Keratinocyte (primary cell): ENCODE results near the gene ANKFY1. TPM values are rescaled to one million over a fixed set of nuclear protein-coding genes. Genes with fewer than 3 reads are reported as not detected.
A peak's percentile ranks its signal among the peaks of the same experiment; 100 is the strongest.

Experiments
- DNase-seq: peaks from one replicate; pipeline ENCODE4 v3.0.0-alpha.2; 2011; ENCODE audit warnings: low read depth, missing footprints, low spot score
- FAIRE-seq: peaks from 2 replicates; lab custom pipeline; 2011; peaks lifted over from hg19 to GRCh38; lab: Jason Lieb, UNC
- H2AFZ ChIP-seq: 2 replicates; pipeline ENCODE4 v1.6.0; 2012; ENCODE audit warnings: low read length, control low read depth, inconsistent platforms; ENCODE audit not compliant: control insufficient read depth
- H3K27ac ChIP-seq: 2 replicates; pipeline ENCODE4 v1.5.1; 2011; ENCODE audit warnings: low read length; ENCODE audit not compliant: control insufficient read depth, insufficient read depth
- H3K27me3 ChIP-seq: 3 replicates; pipeline ENCODE4 v1.6.0; 2011; ENCODE audit warnings: low read length; ENCODE audit not compliant: control insufficient read depth, insufficient read depth; ENCODE audit errors: extremely low read depth
- H3K36me3 ChIP-seq, 2 experiments: 2 replicates in 1 of 2; 3 replicates in 1 of 2; pipeline ENCODE4 v1.5.1; 2011; ENCODE audit warnings: low read length in 2 of 2, mild to moderate bottlenecking in 1 of 2; ENCODE audit not compliant: control insufficient read depth in 2 of 2, insufficient read depth in 2 of 2; ENCODE audit errors: extremely low read depth in 1 of 2
- H3K4me1 ChIP-seq: 3 replicates; pipeline ENCODE4 v1.5.1; 2011; ENCODE audit warnings: low read length; ENCODE audit not compliant: control insufficient read depth, insufficient read depth; ENCODE audit errors: extremely low read depth
- H3K4me2 ChIP-seq: 3 replicates; pipeline ENCODE4 v1.6.0; 2011; ENCODE audit warnings: low read depth, low read length; ENCODE audit not compliant: control insufficient read depth, insufficient read depth; ENCODE audit errors: extremely low read depth
- H3K4me3 ChIP-seq, 3 experiments: fragments of 200-600 bp in 1 of 3; sonication (generic) in 1 of 3; 2 replicates in 2 of 3; 3 replicates in 1 of 3; pipeline ENCODE4 v1.5.1; 2011 to 2016; ENCODE audit warnings: low read length in 3 of 3, mild to moderate bottlenecking in 3 of 3, control low read depth in 2 of 3, inconsistent platforms in 1 of 3, low read depth in 1 of 3, mixed read lengths in 1 of 3, mixed run types in 1 of 3, moderate library complexity in 1 of 3; ENCODE audit not compliant: control insufficient read depth in 2 of 3, insufficient read depth in 2 of 3; ENCODE audit errors: extremely low read depth in 1 of 3
- H3K79me2 ChIP-seq: 2 replicates; pipeline ENCODE4 v1.6.0; 2012; ENCODE audit warnings: low read length; ENCODE audit not compliant: control insufficient read depth, insufficient read depth
- H3K9ac ChIP-seq: 3 replicates; pipeline ENCODE4 v1.6.0; 2011; ENCODE audit warnings: low read length; ENCODE audit not compliant: control insufficient read depth, insufficient read depth; ENCODE audit errors: extremely low read depth
- H3K9me1 ChIP-seq: 3 replicates; pipeline ENCODE4 v1.6.0; 2011; ENCODE audit warnings: low read length; ENCODE audit not compliant: control insufficient read depth, insufficient read depth; ENCODE audit errors: extremely low read depth
- H3K9me3 ChIP-seq: 2 replicates; pipeline ENCODE4 v1.5.1; 2012; ENCODE audit warnings: low read depth, low read length; ENCODE audit not compliant: control insufficient read depth
- H4K20me1 ChIP-seq: 3 replicates; pipeline ENCODE4 v1.6.0; 2011; ENCODE audit warnings: low read length; ENCODE audit not compliant: control insufficient read depth, insufficient read depth; ENCODE audit errors: extremely low read depth
- CTCF ChIP-seq, 3 experiments: IDR thresholded peaks in 1 of 3; conservative IDR thresholded peaks in 1 of 3; optimal IDR thresholded peaks in 1 of 3; 2 replicates in 2 of 3; 3 replicates in 1 of 3; pipeline versions ENCODE3 to v1.5.1; 2011; ENCODE audit warnings: low read length in 3 of 3, mild to moderate bottlenecking in 3 of 3, moderate library complexity in 2 of 3, control low read depth in 1 of 3, inconsistent platforms in 1 of 3; ENCODE audit not compliant: insufficient read depth in 2 of 3; ENCODE audit errors: extremely low read depth in 1 of 3
- EZH2 ChIP-seq: IDR thresholded peaks from one replicate; pipeline ENCODE4 v1.6.1; 2012; ENCODE audit warnings: inconsistent platforms, mild to moderate bottlenecking, low read length, moderate library complexity
- dilution Hi-C: fragments of 300-500 bp; cut with MboI; formaldehyde crosslinking; loops from one replicate; pipeline ENCODE4 v1.7.0; 2020; ENCODE audit warnings: low sequenced_read_pairs; ENCODE audit not compliant: extremely low pct_ligation_motif_present
- polyA plus RNA-seq, 5 experiments: library from polyadenylated mRNA; depleted of rRNA in 3 of 5; stranded (reverse) in 3 of 5; stranded (forward) in 1 of 5; unstranded in 1 of 5; fragments of >200 nt; gene quantifications; 1 replicate in 1 of 5; 2 replicates in 3 of 5; 3 replicates in 1 of 5; pipeline versions ENCODE4 v1.2.1 to v1.2.3, GENCODE V29; 2011 to 2012; ENCODE audit warnings: missing spikeins in 2 of 5, low read depth in 1 of 5, low replicate concordance in 1 of 5

The ANKFY1 gene
- polyA plus RNA-seq, 1 donor (not counting 4 experiments of a cell fraction or from before 2014, with no cell fraction given): 27.0 TPM

GRCh38 chr17:4201226-4201625 lies 62.6 kb downstream of the ANKFY1 start:
- Histone ChIP-seq H3K79me2 (no peaks in the 10 kb centered on the region), H3K4me1 (no peaks in the 10 kb centered on the region), H3K27ac (no peak overlapping the region), H3K9ac (no peak overlapping the region), H2AFZ (no peak overlapping the region), H3K4me2 (no peak overlapping the region), H3K9me3 (no peaks in the 10 kb centered on the region), H3K9me1 (no peaks in the 10 kb centered on the region), H3K36me3 (peaks cover 10 to 11% of the 10 kb centered on the region in 2 experiments), H3K4me3 (no peak overlapping the region), H4K20me1 (no peaks in the 10 kb centered on the region), H3K27me3 (no peaks in the 10 kb centered on the region)
- no peak for TF ChIP-seq EZH2
- no peak for TF ChIP-seq CTCF (optimal IDR thresholded peaks at IDR 0.05 in 1 of 3, IDR thresholded peaks at IDR 0.05 in 1 of 3, conservative IDR thresholded peaks at IDR 0.05 in 1 of 3; ENCODE audit: extremely low read depth in 1 of 3, insufficient read depth in 2 of 3, low read length in 3 of 3)
- DNase-seq (no peak), FAIRE-seq (no peak)
- dilution Hi-C loops: no loop called here

GRCh38 chr17:4199818-4200402 lies 63.9 kb downstream of the ANKFY1 start:
- Histone ChIP-seq H3K4me2 (no peak overlapping the region), H4K20me1 (no peaks in the 10 kb centered on the region), H3K9me3 (no peaks in the 10 kb centered on the region), H3K9ac (no peak overlapping the region), H3K36me3 (peaks cover 7 to 9% of the 10 kb centered on the region in 2 experiments), H3K27ac (no peak overlapping the region), H3K27me3 (no peaks in the 10 kb centered on the region), H3K4me3 (no peak overlapping the region), H2AFZ (no peak overlapping the region), H3K79me2 (no peaks in the 10 kb centered on the region), H3K9me1 (no peaks in the 10 kb centered on the region), H3K4me1 (no peaks in the 10 kb centered on the region)
- no peak for DNase-seq
- dilution Hi-C loops: no loop called here
- no peak for TF ChIP-seq EZH2
- peak; percentile 68 to 72 (median 71) for TF ChIP-seq CTCF (optimal IDR thresholded peaks at IDR 0.05 in 1 of 3, IDR thresholded peaks at IDR 0.05 in 1 of 3, conservative IDR thresholded peaks at IDR 0.05 in 1 of 3; ENCODE audit: extremely low read depth in 1 of 3, insufficient read depth in 2 of 3, low read length in 3 of 3)
- peak; percentile 52 for FAIRE-seq
